M059J (cell line): ENCODE measurements around the gene BANK1. TPM values are rescaled to one million over a fixed set of nuclear protein-coding genes. Genes with fewer than 3 reads are reported as not detected.

ENCODE experiments used
- DNase-seq: peaks from one replicate; pipeline ENCODE4 v3.0.0-alpha.2; 2012; ENCODE audit warnings: low read depth
- total RNA-seq: library from RNA; depleted of rRNA; stranded (reverse); fragments of >200 nt; shearing (Covaris generic); gene quantifications from 2 replicates; pipeline ENCODE4 v1.2.3, GENCODE V29; 2014

Gene BANK1
- total RNA-seq, 1 experiment from 2014 or later, result 0.52 TPM

GRCh38 chr4:102031406-102031805 lies 240.9 kb downstream of the BANK1 start:
- no peak for DNase-seq

- DNase-seq, result no peak
Observed at GRCh38 chr4:102036016-102036415, 245.5 kb downstream of the BANK1 start.

- DNase-seq, result peak; percentile 7
Observed at GRCh38 chr4:102036619-102037376, 246.3 kb downstream of the BANK1 start.

GRCh38 chr4:102037566-102037965 lies 247.0 kb downstream of the BANK1 start:
- no peak for DNase-seq

- DNase-seq, result peak; percentile 20
Observed at GRCh38 chr4:102042871-102043802, 252.6 kb downstream of the BANK1 start.

GRCh38 chr4:102047616-102048015 lies 257.1 kb downstream of the BANK1 start:
- DNase-seq, result no peak

- no peak for DNase-seq
Observed at GRCh38 chr4:102055805-102056204, 265.3 kb downstream of the BANK1 start.

- DNase-seq, result no peak
Observed at GRCh38 chr4:102057122-102057521, 266.6 kb downstream of the BANK1 start.

- DNase-seq, result no peak
Observed at GRCh38 chr4:102061133-102061532, 270.6 kb downstream of the BANK1 start.

- no peak for DNase-seq
Observed at GRCh38 chr4:102064747-102065442, 274.4 kb downstream of the BANK1 start.

GRCh38 chr4:102076622-102077021 lies 286.1 kb downstream of the BANK1 start:
- peak; percentile 32 for DNase-seq

- DNase-seq, result no peak
Observed at GRCh38 chr4:102080184-102080583, 289.7 kb downstream of the BANK1 start.

- DNase-seq, result no peak
Observed at GRCh38 chr4:102089850-102090621, 299.5 kb downstream of the BANK1 start.

GRCh38 chr4:102091656-102092055 lies 301.1 kb downstream of the BANK1 start:
- no peak for DNase-seq

GRCh38 chr4:102094481-102094880 lies 304.0 kb downstream of the BANK1 start:
- DNase-seq, result no peak

- no peak for DNase-seq
Observed at GRCh38 chr4:102103368-102103767, 312.8 kb downstream of the BANK1 start.

GRCh38 chr4:102104278-102104677 lies 313.7 kb downstream of the BANK1 start:
- peak; percentile 14 for DNase-seq

- no peak for DNase-seq
Observed at GRCh38 chr4:102105983-102106382, 315.5 kb downstream of the BANK1 start.

GRCh38 chr4:102114118-102114630 lies 323.6 kb downstream of the BANK1 start:
- no peak for DNase-seq

- no peak for DNase-seq
Observed at GRCh38 chr4:102116121-102116520, 325.6 kb downstream of the BANK1 start.

- DNase-seq, result no peak
Observed at GRCh38 chr4:102120846-102121245, 330.3 kb downstream of the BANK1 start.
